Esophagus (tissue), 2 donors: ENCODE measurements around the gene RNLS. TPM values are rescaled to one million over a fixed set of nuclear protein-coding genes. Genes with fewer than 3 reads are reported as not detected.

ENCODE experiments used
- H3K27ac ChIP-seq, 2 donors: one replicate each; pipeline ENCODE4 v1.5.1; 2013; ENCODE audit warnings: low read depth in 2 of 2, mild to moderate bottlenecking in 2 of 2, inconsistent platforms in 1 of 2, low read length in 1 of 2, moderate library complexity in 1 of 2
- H3K27me3 ChIP-seq, 2 donors: one replicate each; pipeline ENCODE4 v1.6.1; 2013; ENCODE audit warnings: low read length in 2 of 2, control low read depth in 1 of 2, mild to moderate bottlenecking in 1 of 2; ENCODE audit not compliant: insufficient read depth in 2 of 2, control insufficient read depth in 1 of 2
- H3K36me3 ChIP-seq, 2 donors: one replicate each; pipeline ENCODE4 v1.6.1; 2013; ENCODE audit warnings: low read length in 1 of 2; ENCODE audit not compliant: control insufficient read depth in 2 of 2, insufficient read depth in 2 of 2
- H3K4me1 ChIP-seq, 2 donors: one replicate each; pipeline ENCODE4 v1.6.1; 2013; ENCODE audit warnings: low read length in 1 of 2; ENCODE audit not compliant: control insufficient read depth in 2 of 2, insufficient read depth in 2 of 2
- H3K4me3 ChIP-seq, 2 donors: one replicate each; pipeline ENCODE4 v1.5.1; 2013; ENCODE audit warnings: low read length in 2 of 2, mild to moderate bottlenecking in 2 of 2, low read depth in 1 of 2, moderate library complexity in 1 of 2
- H3K9me3 ChIP-seq, 2 donors: one replicate each; pipeline ENCODE4 v1.6.1; 2013; ENCODE audit warnings: mild to moderate bottlenecking in 2 of 2, low read depth in 1 of 2, low read length in 1 of 2, moderate library complexity in 1 of 2; ENCODE audit not compliant: control insufficient read depth in 2 of 2, insufficient read depth in 1 of 2
- WGBS, 2 donors: extraction: QIAGEN DNeasy Blood & Tissue Kit; methylation state at CpG; one replicate each; pipeline ENCODE4 v1.1.7; 2013; 5-methylcytosine and 5-hydroxymethylcytosine counted together
- polyA plus RNA-seq, 2 donors: library from polyadenylated mRNA; stranded (reverse); fragments of 200-250 nt; gene quantifications; one replicate each; pipeline ENCODE4 v1.2.3, GENCODE V29; 2013
- donor health status: healthy with polysubstance abuse.
- donor health status: Bipolar disorder and iron deficiency.

The RNLS gene
- polyA plus RNA-seq, 2 donors, result 3.3 to 6.7 TPM

- H3K27ac ChIP-seq, result no peak overlapping the region
- no peaks in the 10 kb centered on the region for H3K36me3 ChIP-seq
- no peaks in the 10 kb centered on the region for H3K27me3 ChIP-seq
- no peak overlapping the region for H3K4me3 ChIP-seq
- 79 to 80% methylated on average over 3 of the region's 3 CpGs for WGBS, 2 donors
- no peaks in the 10 kb centered on the region for H3K9me3 ChIP-seq
- no peaks in the 10 kb centered on the region for H3K4me1 ChIP-seq
Measured at GRCh38 chr10:88507826-88508453, 75.2 kb downstream of the RNLS start.

GRCh38 chr10:88507404-88507803, 75.7 kb downstream of the RNLS start:
- Histone ChIP-seq H3K4me3 (no peak overlapping the region), H3K36me3 (no peaks in the 10 kb centered on the region), H3K4me1 (no peaks in the 10 kb centered on the region), H3K9me3 (no peaks in the 10 kb centered on the region), H3K27ac (no peak overlapping the region), H3K27me3 (no peaks in the 10 kb centered on the region)
- WGBS, 2 donors, result 59 to 82% methylated on average over 1 of the region's 1 CpG

GRCh38 chr10:88505680-88506215, 77.4 kb downstream of the RNLS start:
- no peaks in the 10 kb centered on the region for H3K9me3 ChIP-seq
- no peak overlapping the region for H3K4me3 ChIP-seq
- H3K4me1 ChIP-seq, result no peaks in the 10 kb centered on the region
- no peaks in the 10 kb centered on the region for H3K27me3 ChIP-seq
- H3K27ac ChIP-seq, result no peak overlapping the region
- H3K36me3 ChIP-seq, result no peaks in the 10 kb centered on the region
- 79 to 89% methylated on average over 1 of the region's 1 CpG for WGBS, 2 donors

GRCh38 chr10:88505265-88505664, 77.9 kb downstream of the RNLS start:
- no peaks in the 10 kb centered on the region for H3K9me3 ChIP-seq
- H3K4me1 ChIP-seq, result no peaks in the 10 kb centered on the region
- 91 to 99% methylated on average over 1 of the region's 1 CpG for WGBS, 2 donors
- no peaks in the 10 kb centered on the region for H3K36me3 ChIP-seq
- no peaks in the 10 kb centered on the region for H3K27me3 ChIP-seq
- H3K27ac ChIP-seq, result no peak overlapping the region
- no peak overlapping the region for H3K4me3 ChIP-seq

GRCh38 chr10:88500656-88501055, 82.5 kb downstream of the RNLS start:
- no peak overlapping the region for H3K27ac ChIP-seq
- no peaks in the 10 kb centered on the region for H3K9me3 ChIP-seq
- H3K4me3 ChIP-seq, result no peak overlapping the region
- H3K4me1 ChIP-seq, result no peaks in the 10 kb centered on the region
- 98 to 99% methylated on average over 2 of the region's 2 CpGs for WGBS, 2 donors
- no peaks in the 10 kb centered on the region for H3K36me3 ChIP-seq
- no peaks in the 10 kb centered on the region for H3K27me3 ChIP-seq

DNA sequence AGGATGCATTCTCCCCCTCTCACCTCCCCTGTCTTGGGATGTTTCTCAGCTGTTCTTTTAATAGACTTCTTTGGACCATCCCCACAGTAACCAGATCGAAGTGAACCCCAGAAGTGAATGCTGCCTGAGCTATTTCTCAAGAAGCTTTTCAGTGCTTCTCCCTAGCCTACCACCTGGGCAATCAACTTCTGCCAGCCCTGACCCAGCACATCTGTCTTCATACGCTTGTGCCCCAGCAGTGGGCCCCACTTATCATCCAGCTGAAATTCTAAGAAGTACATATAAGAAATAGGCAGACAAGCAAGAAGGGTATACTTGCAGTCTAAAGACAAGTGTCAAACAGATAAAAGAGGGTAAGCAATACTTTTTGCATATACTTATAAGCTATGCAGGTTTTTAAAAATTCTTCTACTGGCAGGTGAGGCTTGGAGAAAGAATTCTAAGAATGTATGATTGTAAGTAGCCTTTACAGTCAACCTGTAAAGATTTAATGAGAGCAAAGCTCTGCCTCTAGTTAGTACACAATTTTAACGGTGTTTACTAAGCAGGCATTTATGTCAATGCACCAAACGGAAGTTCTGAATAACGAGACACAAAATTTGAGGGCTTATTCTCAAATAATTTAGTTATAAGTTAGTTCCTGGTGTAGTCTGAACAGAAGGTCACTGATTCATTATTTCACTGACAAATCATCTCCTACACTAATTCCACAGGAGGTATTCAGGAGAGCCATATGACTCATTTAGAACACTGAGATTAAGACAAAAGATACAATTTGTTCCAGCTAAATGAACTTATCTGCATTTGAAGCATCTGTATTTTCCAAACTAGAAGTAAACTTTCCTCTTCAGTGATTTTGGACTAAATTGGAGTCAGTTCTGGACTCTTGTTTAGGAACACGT, 83.3 kb downstream of the RNLS start:
- Histone ChIP-seq H3K27me3 (no peaks in the 10 kb centered on the region), H3K27ac (no peak overlapping the region), H3K4me1 (no peaks in the 10 kb centered on the region), H3K36me3 (no peaks in the 10 kb centered on the region), H3K9me3 (no peaks in the 10 kb centered on the region), H3K4me3 (no peak overlapping the region)
- WGBS, 2 donors, result 79 to 83% methylated on average over 6 of the region's 6 CpGs

- Histone ChIP-seq H3K9me3 (no peaks in the 10 kb centered on the region), H3K4me1 (no peaks in the 10 kb centered on the region), H3K4me3 (no peak overlapping the region), H3K27me3 (no peaks in the 10 kb centered on the region), H3K36me3 (no peaks in the 10 kb centered on the region), H3K27ac (no peak overlapping the region)
- 94 to 97% methylated on average over 1 of the region's 1 CpG for WGBS, 2 donors
Measured at GRCh38 chr10:88497913-88498312, 85.2 kb downstream of the RNLS start.

- Histone ChIP-seq H3K27ac (no peak overlapping the region), H3K27me3 (no peaks in the 10 kb centered on the region), H3K4me1 (no peaks in the 10 kb centered on the region), H3K9me3 (no peaks in the 10 kb centered on the region), H3K4me3 (no peak overlapping the region), H3K36me3 (no peaks in the 10 kb centered on the region)
Measured at GRCh38 chr10:88494537-88494936, 88.6 kb downstream of the RNLS start.

DNA sequence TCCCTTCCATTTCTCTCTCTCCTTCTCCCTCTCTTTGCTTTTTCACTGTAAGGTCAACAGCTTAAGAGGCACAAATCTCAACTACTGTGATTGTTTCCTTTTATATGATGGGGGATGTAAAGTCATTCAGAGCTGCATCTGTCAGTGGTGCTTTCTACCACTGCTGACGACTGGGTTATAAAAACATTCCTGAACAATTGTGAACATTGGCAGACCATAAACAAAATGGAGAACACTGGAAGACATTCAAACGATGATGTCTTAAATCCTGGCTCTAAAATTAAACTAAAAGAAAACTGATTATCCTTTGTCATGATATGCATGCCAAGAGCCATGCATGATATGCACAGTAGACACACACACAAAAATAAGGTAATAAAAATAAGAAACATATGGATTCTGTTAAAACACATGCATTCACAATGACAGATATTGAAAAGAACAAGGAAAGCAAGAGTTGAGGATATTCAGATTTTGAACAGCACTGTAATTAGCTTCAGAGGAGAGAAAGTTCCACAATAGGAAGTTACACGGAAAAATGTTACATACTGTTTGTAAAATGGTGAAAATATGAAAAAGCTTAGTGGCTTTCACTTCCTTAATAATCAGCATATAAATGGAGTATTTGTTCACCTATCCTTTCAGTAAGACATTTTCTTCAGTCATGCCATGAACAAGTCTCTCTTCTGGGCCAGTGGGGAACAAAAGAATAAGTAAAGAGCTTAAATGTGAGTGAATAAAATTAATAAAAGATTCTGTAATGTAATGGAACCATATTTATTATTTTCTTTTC, 89.2 kb downstream of the RNLS start:
- no peaks in the 10 kb centered on the region for H3K36me3 ChIP-seq
- H3K4me3 ChIP-seq, result no peak overlapping the region
- no peak overlapping the region for H3K27ac ChIP-seq
- no peaks in the 10 kb centered on the region for H3K27me3 ChIP-seq
- 46 to 63% methylated on average over 3 of the region's 3 CpGs for WGBS, 2 donors
- H3K9me3 ChIP-seq, result no peaks in the 10 kb centered on the region
- no peaks in the 10 kb centered on the region for H3K4me1 ChIP-seq
